Fibroblast of lung (primary cell): Measurements from ENCODE around the gene CYGB. TPM values are rescaled to one million over a fixed set of nuclear protein-coding genes. Genes with fewer than 3 reads are reported as not detected.

ENCODE experiments used
- DNase-seq, 2 donors: peaks; one replicate each; pipeline versions ENCODE4 v3.0.0 to v3.0.0-alpha.2; 2010; ENCODE audit warnings: low read depth in 2 of 2
- H2AFZ ChIP-seq: 2 replicates; pipeline ENCODE4 v1.5.1; 2012; ENCODE audit warnings: low read length, control low read depth, inconsistent platforms
- H3K27ac ChIP-seq: 2 replicates; pipeline ENCODE4 v1.5.1; 2011; ENCODE audit warnings: low read length, control low read depth; ENCODE audit not compliant: insufficient read depth
- H3K27me3 ChIP-seq: 2 replicates; pipeline ENCODE4 v1.5.1; 2011; ENCODE audit warnings: mild to moderate bottlenecking, low read length; ENCODE audit not compliant: control insufficient read depth, insufficient read depth
- H3K36me3 ChIP-seq: 2 replicates; pipeline ENCODE4 v1.5.1; 2011; ENCODE audit warnings: low read length; ENCODE audit not compliant: control insufficient read depth, insufficient read depth
- H3K4me1 ChIP-seq: 2 replicates; pipeline ENCODE4 v1.5.1; 2011; ENCODE audit warnings: low read length; ENCODE audit not compliant: control insufficient read depth, insufficient read depth; ENCODE audit errors: extremely low read depth
- H3K4me2 ChIP-seq: 2 replicates; pipeline ENCODE4 v1.5.1; 2011; ENCODE audit warnings: low read length, control low read depth; ENCODE audit not compliant: insufficient read depth; ENCODE audit errors: extremely low read depth
- H3K4me3 ChIP-seq, 4 experiments: fragments of 200-600 bp in 1 of 4; sonication (generic) in 1 of 4; replicated peaks in 1 of 4; 2 replicates each; pipeline ENCODE4 v1.5.1; 2011 to 2016; ENCODE audit warnings: low read length in 4 of 4, low read depth in 3 of 4, mild to moderate bottlenecking in 3 of 4, control low read depth in 2 of 4, inconsistent platforms in 1 of 4, mixed read lengths in 1 of 4; ENCODE audit not compliant: insufficient read depth in 1 of 4; ENCODE audit errors: control extremely low read depth in 1 of 4
- H3K79me2 ChIP-seq: 2 replicates; pipeline ENCODE4 v1.5.1; 2012; ENCODE audit warnings: mild to moderate bottlenecking, low read length, inconsistent platforms; ENCODE audit not compliant: control insufficient read depth, insufficient read depth
- H3K9ac ChIP-seq: 2 replicates; pipeline ENCODE4 v1.5.1; 2011; ENCODE audit warnings: mild to moderate bottlenecking, low read length, control low read depth; ENCODE audit not compliant: insufficient read depth
- H3K9me3 ChIP-seq: 2 replicates; pipeline ENCODE4 v1.5.1; 2012; ENCODE audit warnings: low read depth, low read length; ENCODE audit not compliant: control insufficient read depth, insufficient read depth
- H4K20me1 ChIP-seq: 2 replicates; pipeline ENCODE4 v1.5.1; 2011; ENCODE audit warnings: low read length; ENCODE audit not compliant: control insufficient read depth, insufficient read depth; ENCODE audit errors: extremely low read depth
- EZH2 ChIP-seq: IDR thresholded peaks from 2 replicates; pipeline ENCODE4 v1.5.1; 2012; ENCODE audit warnings: low read length, control low read depth, mild to moderate bottlenecking; ENCODE audit errors: missing control alignments
- polyA plus RNA-seq, 2 donors: library from polyadenylated mRNA; depleted of rRNA in 1 of 2; stranded (reverse) in 1 of 2; unstranded in 1 of 2; fragments of >200 nt; gene quantifications; 2 replicates each; pipeline ENCODE4 v1.2.1, GENCODE V29; 2011 to 2012; ENCODE audit warnings: missing spikeins in 1 of 2
- total RNA-seq: library from RNA; depleted of rRNA; stranded (reverse); fragments of >200 nt; gene quantifications from 2 replicates; pipeline ENCODE4 v1.2.1, GENCODE V29; 2014
- TF ChIP-seq, protein P1 (sequence below), 2 donors: IDR thresholded peaks in 1 of 2; conservative IDR thresholded peaks in 1 of 2; 1 replicate in 1 of 2; 2 replicates in 1 of 2; pipeline ENCODE4 v1.5.1; 2011 to 2012; ENCODE audit warnings: low read length in 2 of 2, control low read depth in 1 of 2, inconsistent platforms in 1 of 2, low read depth in 1 of 2, mild to moderate bottlenecking in 1 of 2

Gene CYGB
- total and polyA plus RNA-seq, 2 donors (not counting 1 experiment from before 2014, with no cell fraction given): 10.0 to 12.4 TPM

DNA sequence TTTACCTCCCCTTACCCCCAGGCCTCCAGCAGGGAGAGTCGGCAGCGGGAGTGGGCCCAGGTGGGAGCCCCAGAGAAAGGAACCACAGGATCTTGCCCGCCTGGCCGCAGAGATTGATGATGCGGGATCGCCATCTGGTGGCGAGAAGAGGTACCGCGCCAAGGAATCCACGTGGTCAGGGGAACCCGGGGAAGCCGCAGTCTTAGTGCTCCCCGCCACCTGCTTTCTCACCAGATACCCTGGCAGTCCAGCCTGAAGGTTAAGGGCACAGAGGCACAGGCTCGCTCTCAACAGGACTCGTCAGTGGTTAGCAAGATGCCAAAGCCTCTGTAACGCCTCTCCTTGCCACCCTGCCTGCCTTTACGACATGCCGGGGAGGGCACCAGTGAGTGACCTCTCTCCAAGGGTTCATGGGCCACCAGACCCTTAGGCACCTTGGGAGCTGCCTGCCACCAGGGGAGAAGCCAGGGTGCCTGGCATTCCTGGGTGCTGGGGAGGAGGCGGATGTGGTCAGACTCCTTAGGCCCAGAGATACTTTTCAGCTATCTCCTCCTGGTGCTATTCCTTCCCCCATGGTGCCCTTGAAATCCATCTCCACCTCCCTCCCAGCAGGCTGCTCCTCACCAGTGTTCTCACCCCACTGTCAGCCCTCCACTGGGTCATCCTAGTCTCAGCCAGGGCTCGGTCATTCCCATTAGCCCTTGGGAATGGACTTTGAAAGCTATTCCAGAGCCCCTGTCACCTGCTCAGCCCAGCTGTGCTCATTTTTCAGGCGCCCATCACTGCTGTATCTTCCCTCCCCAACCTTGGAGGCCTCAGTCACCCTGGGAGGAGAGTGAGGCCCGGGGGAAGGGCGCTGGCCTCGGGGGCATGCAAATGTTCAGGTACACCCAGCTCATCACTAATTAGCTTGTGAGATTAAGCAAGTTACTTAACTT is 30.8 kb downstream of the CYGB start:
- Histone ChIP-seq H3K4me2 (no peak overlapping the region), H3K9me3 (no peaks in the 10 kb centered on the region), H4K20me1 (no peaks in the 10 kb centered on the region), H3K79me2 (no peaks in the 10 kb centered on the region), H3K36me3 (no peaks in the 10 kb centered on the region), H3K27ac (no peak overlapping the region), H3K27me3 (peaks cover 4% of the 10 kb centered on the region), H3K4me1 (peaks cover 4% of the 10 kb centered on the region), H3K4me3 (no peak overlapping the region), H3K9ac (no peak overlapping the region), H2AFZ (no peak overlapping the region)
- TF ChIP-seq, protein P1, sequence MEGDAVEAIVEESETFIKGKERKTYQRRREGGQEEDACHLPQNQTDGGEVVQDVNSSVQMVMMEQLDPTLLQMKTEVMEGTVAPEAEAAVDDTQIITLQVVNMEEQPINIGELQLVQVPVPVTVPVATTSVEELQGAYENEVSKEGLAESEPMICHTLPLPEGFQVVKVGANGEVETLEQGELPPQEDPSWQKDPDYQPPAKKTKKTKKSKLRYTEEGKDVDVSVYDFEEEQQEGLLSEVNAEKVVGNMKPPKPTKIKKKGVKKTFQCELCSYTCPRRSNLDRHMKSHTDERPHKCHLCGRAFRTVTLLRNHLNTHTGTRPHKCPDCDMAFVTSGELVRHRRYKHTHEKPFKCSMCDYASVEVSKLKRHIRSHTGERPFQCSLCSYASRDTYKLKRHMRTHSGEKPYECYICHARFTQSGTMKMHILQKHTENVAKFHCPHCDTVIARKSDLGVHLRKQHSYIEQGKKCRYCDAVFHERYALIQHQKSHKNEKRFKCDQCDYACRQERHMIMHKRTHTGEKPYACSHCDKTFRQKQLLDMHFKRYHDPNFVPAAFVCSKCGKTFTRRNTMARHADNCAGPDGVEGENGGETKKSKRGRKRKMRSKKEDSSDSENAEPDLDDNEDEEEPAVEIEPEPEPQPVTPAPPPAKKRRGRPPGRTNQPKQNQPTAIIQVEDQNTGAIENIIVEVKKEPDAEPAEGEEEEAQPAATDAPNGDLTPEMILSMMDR (conservative IDR thresholded peaks at IDR 0.05 in 1 of 2, IDR thresholded peaks at IDR 0.05 in 1 of 2; ENCODE audit: low read depth in 1 of 2, low read length in 2 of 2): peak; percentile 78 to 87
- TF ChIP-seq EZH2: no peak
- peak; percentile 39 to 60 for DNase-seq

DNA sequence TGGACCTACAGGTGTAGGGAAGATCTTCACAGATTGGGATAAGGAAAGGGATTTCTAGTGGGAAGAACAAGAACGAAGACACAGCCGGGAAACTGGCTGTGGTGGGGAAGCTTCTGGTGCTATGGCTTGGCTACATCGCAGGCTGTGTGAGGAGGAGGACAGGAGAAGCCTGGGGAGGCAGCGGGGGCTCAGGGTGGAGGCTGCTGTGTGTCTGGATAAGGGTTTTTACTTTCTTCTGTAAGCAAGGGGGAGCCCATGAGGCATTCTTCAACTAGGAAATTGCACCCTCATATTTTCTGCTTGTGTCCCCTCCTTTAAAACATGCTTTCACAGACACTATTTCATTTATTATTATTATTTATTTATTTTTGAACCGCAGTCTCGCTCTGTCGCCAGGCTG is 33.4 kb downstream of the CYGB start:
- Histone ChIP-seq H3K36me3 (no peaks in the 10 kb centered on the region), H3K27me3 (peaks cover 2% of the 10 kb centered on the region), H3K9me3 (no peaks in the 10 kb centered on the region), H3K9ac (no peak overlapping the region), H3K4me3 (no peak overlapping the region), H2AFZ (no peak overlapping the region), H3K4me2 (no peak overlapping the region), H3K27ac (no peak overlapping the region), H3K79me2 (no peaks in the 10 kb centered on the region), H3K4me1 (peaks cover 4% of the 10 kb centered on the region), H4K20me1 (no peaks in the 10 kb centered on the region)
- no peak for TF ChIP-seq EZH2
- TF ChIP-seq, protein P1 (conservative IDR thresholded peaks at IDR 0.05 in 1 of 2, IDR thresholded peaks at IDR 0.05 in 1 of 2; ENCODE audit: low read depth in 1 of 2, low read length in 2 of 2): no peak
- DNase-seq: no peak

DNA sequence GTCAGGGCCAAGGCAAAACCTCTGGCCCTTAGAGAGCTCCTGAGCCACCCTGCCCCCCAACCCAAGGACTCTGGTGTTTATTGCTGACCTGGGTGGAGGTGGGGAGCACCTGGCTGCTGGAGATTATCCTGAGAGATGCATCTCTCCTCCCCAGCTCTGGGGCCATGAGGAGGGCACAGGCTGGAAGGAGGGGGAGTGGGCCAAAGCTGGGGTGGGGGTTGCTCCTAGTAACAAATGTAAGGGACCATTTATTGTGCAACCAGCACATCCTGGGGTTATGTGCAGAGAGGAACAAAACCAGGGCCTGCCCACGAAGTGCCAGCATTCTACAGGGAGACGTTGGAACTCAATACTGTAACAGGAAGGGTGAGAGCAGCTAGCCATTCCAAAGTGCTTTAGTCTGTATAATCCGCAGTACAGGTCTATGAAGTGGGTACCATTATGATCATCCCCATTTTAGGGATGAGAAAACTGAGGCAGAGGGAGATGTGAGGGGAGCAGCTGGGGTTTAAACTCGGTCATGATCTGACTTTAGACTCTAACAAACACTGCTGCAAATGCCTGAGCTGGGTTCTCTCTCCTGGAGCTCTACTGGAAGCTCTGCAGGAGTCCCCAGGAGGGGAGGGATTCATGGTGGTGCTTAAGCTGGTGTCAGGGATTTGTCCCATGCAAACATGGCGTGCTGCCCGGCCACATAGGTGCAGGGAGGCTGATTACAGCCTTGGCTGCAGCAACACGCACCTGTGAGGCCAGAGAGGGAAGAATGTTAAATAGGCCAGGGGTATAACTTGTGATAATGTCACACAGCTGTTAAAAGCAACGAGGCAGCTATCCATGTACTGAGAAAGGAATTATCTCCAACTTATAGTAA is 34.9 kb downstream of the CYGB start:
- Histone ChIP-seq H3K9ac (no peak overlapping the region), H3K36me3 (no peaks in the 10 kb centered on the region), H3K4me3 (no peak overlapping the region), H3K27ac (no peak overlapping the region), H4K20me1 (no peaks in the 10 kb centered on the region), H2AFZ (no peak overlapping the region), H3K9me3 (no peaks in the 10 kb centered on the region), H3K27me3 (peaks cover 2% of the 10 kb centered on the region), H3K4me2 (no peak overlapping the region), H3K4me1 (peaks cover 17% of the 10 kb centered on the region), H3K79me2 (no peaks in the 10 kb centered on the region)
- TF ChIP-seq, protein P1 (conservative IDR thresholded peaks at IDR 0.05 in 1 of 2, IDR thresholded peaks at IDR 0.05 in 1 of 2; ENCODE audit: low read depth in 1 of 2, low read length in 2 of 2): no peak
- no peak for TF ChIP-seq EZH2
- DNase-seq: no peak
